ENCODE measurements around the gene IMP4. TPM values are rescaled to one million over a fixed set of nuclear protein-coding genes. Genes with fewer than 3 reads are reported as not detected.

IMP4 gene
- total RNA-seq, 1 donor from 2014 or later: 55.7 TPM

- peaks cover under 1% of the 10 kb centered on the region for H3K4me1 ChIP-seq
- no peak overlapping the region for H3K27ac ChIP-seq
- H3K9me3 ChIP-seq: no peaks in the 10 kb centered on the region
- intact Hi-C loops (cut with DNase I): no loop called here
- no peak for TF ChIP-seq CTCF (IDR thresholded peaks at IDR 0.05)
- no peak for ATAC-seq
- no peak for DNase-seq
- peaks cover 49% of the 10 kb centered on the region for H3K36me3 ChIP-seq
- no peaks in the 10 kb centered on the region for H3K27me3 ChIP-seq
- no peak overlapping the region for H3K4me3 ChIP-seq
These were observed 6.5 kb downstream of the IMP4 start for GRCh38 chr2:130349174-130349573.

GRCh38 chr2:130351711-130352110 lies 9.0 kb downstream of the IMP4 start:
- Histone ChIP-seq H3K4me3 (no peak overlapping the region), H3K27me3 (no peaks in the 10 kb centered on the region), H3K4me1 (peaks cover 12% of the 10 kb centered on the region), H3K36me3 (peaks cover 24% of the 10 kb centered on the region), H3K9me3 (no peaks in the 10 kb centered on the region), H3K27ac (no peak overlapping the region)
- no peak for TF ChIP-seq CTCF (IDR thresholded peaks at IDR 0.05)
- intact Hi-C loops (cut with DNase I): no loop called here
- DNase-seq (no peak), ATAC-seq (no peak)

GRCh38 chr2:130352237-130352636 lies 9.5 kb downstream of the IMP4 start:
- H3K9me3 ChIP-seq: no peaks in the 10 kb centered on the region
- intact Hi-C loops (cut with DNase I): no loop called here
- ATAC-seq (no peak), DNase-seq (no peak)
- H3K4me3 ChIP-seq: no peak overlapping the region
- TF ChIP-seq CTCF (IDR thresholded peaks at IDR 0.05): no peak
- peaks cover 15% of the 10 kb centered on the region for H3K4me1 ChIP-seq
- peaks cover 19% of the 10 kb centered on the region for H3K36me3 ChIP-seq
- no peaks in the 10 kb centered on the region for H3K27me3 ChIP-seq
- H3K27ac ChIP-seq: no peak overlapping the region

- no peak overlapping the region for H3K27ac ChIP-seq
- no peak for ATAC-seq
These were observed 10.8 kb downstream of the IMP4 start for GRCh38 chr2:130353291-130354138.

GRCh38 chr2:130354139-130354428 lies 11.4 kb downstream of the IMP4 start:
- no peak for ATAC-seq
- no peak for DNase-seq
- intact Hi-C loops (cut with DNase I): no loop called here
- Histone ChIP-seq H3K27ac (no peak overlapping the region), H3K4me3 (no peak overlapping the region), H3K9me3 (no peaks in the 10 kb centered on the region), H3K36me3 (peaks cover under 1% of the 10 kb centered on the region), H3K4me1 (peaks cover 15% of the 10 kb centered on the region), H3K27me3 (no peaks in the 10 kb centered on the region)
- TF ChIP-seq CTCF (IDR thresholded peaks at IDR 0.05): no peak

More at GRCh38 chr2:130353291-130354138, 10.8 kb downstream of the IMP4 start:
- intact Hi-C loops (cut with DNase I): no loop called here
- peaks cover 15% of the 10 kb centered on the region for H3K4me1 ChIP-seq
- peaks cover 6% of the 10 kb centered on the region for H3K36me3 ChIP-seq
- no peak overlapping the region for H3K4me3 ChIP-seq
- no peaks in the 10 kb centered on the region for H3K9me3 ChIP-seq
- H3K27me3 ChIP-seq: no peaks in the 10 kb centered on the region
- no peak for DNase-seq
- no peak for TF ChIP-seq CTCF (IDR thresholded peaks at IDR 0.05)
